ENCODE results near the gene TCAF2. TPM values are rescaled to one million over a fixed set of nuclear protein-coding genes. Genes with fewer than 3 reads are reported as not detected.
"Not testable (repeated sequence)": the region's sequence is repeated elsewhere in the genome, so short reads cannot be mapped to it uniquely, and the experiment has no call there.

The TCAF2 gene
- total RNA-seq = 3.1 TPM
- 3.1 TPM for polyA plus RNA-seq

DNA sequence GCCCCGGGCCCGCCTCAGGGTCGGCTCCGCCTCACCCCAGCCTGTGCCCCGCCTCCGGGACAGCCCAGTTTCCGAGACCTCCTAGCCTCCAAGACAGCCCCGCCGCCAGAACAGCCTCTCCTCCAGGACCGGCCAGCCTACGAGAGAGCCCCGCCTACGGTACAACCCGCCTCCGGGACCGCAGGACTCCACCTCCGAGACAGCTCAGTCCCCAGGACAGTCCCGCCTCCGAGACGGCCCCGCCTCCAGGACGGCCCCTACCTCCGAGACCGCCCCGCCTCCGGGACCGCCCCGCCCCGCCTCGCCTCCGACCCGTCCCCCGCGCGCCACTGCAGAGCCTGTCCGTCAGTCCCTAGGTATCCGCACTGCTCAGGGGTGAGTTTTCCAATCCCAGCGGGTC, at the start of gene TCAF2:
Gene TCAF2, plus strand, starts transcription at position 329 of the 400 bp plus-strand sequence.
- not testable (repeated sequence) for H3K4me1 ChIP-seq (ENCODE audit: insufficient read depth); H3K36me3 ChIP-seq (ENCODE audit: insufficient read depth); H3K27ac ChIP-seq (ENCODE audit: low read depth); H3K4me3 ChIP-seq (ENCODE audit: low read depth, low read length); DNase-seq (ENCODE audit: extremely low spot score)
- WGBS = 1% methylated on average over 11 of the region's 38 CpGs

DNA sequence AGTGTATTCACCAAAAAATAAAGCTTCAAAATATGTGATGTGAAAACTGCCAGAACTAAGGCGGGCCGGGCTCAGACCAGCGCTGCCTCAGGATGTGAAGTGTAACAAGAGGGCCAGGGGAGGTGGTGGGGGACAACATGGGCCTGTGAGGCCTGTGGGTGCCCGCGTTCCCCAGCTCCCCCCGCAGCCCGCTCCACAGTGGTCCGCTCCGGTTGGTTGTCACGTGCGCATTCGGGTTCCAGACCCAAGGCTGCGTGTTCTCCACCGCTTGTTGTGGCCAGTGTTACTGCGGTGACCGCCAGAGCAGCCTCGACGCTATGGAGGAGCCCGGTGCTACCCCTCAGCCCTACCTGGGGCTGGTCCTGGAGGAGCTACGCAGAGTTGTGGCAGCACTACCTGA, 49.3 kb upstream of the TCAF2 start, which contains the start of gene CTAGE15:
Gene CTAGE15, plus strand, starts transcription at position 301 of the 400 bp plus-strand sequence. Its CDS starts 17 bp downstream, at position 318.
- not testable (repeated sequence) for H3K4me3 ChIP-seq (ENCODE audit: low read depth, low read length); H3K27ac ChIP-seq (ENCODE audit: low read depth); DNase-seq (ENCODE audit: extremely low spot score); H3K36me3 ChIP-seq (ENCODE audit: insufficient read depth); H3K4me1 ChIP-seq (ENCODE audit: insufficient read depth)
- WGBS = no CpG with 5 or more reads among the region's 20 CpGs

DNA sequence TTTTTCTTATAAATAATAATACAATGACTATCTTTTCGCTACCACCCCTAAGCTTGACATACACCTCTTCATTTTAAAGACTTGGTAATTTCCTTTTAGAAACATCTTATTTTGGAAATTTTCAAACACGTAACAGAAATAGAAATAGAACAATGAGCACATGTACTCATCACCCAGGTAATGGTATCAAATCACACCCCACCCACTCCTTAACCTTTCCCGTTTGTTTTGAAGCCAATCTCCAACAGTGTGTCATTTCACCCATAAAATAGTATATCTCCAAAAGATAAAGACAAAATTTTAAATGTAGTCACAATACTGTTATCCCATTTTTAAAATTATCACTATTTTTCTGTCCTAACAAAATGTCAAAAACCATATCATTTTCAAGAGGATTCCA, 32.6 kb upstream of the TCAF2 start:
- not testable (repeated sequence) for DNase-seq (ENCODE audit: extremely low spot score); H3K4me1 ChIP-seq (ENCODE audit: insufficient read depth); H3K27ac ChIP-seq (ENCODE audit: low read depth); H3K36me3 ChIP-seq (ENCODE audit: insufficient read depth); H3K4me3 ChIP-seq (ENCODE audit: low read depth, low read length)
- WGBS = 87% methylated on average over 2 of the region's 3 CpGs

DNA sequence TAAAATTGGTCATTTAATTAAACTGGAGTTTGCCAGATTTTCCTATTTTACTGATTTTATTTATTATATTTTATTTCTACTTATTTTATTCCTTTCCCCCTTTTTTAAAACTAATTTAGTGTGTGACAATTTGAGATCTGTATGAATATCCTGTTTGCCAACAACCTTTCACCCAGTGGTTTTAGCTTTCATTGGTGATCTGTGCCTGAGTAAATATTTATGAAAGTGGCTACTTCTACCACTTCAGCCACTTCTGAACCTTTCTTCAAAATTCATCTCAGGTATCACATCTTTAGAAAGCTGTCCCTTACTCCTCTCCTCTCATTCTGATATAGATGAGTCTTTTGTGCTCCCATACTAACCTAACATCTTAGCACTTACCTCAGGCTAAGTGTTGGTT, 30.9 kb upstream of the TCAF2 start:
- DNase-seq (ENCODE audit: extremely low spot score); H3K36me3 ChIP-seq (ENCODE audit: insufficient read depth); H3K27ac ChIP-seq (ENCODE audit: low read depth); H3K4me3 ChIP-seq (ENCODE audit: low read depth, low read length); H3K4me1 ChIP-seq (ENCODE audit: insufficient read depth): not testable (repeated sequence)

DNA sequence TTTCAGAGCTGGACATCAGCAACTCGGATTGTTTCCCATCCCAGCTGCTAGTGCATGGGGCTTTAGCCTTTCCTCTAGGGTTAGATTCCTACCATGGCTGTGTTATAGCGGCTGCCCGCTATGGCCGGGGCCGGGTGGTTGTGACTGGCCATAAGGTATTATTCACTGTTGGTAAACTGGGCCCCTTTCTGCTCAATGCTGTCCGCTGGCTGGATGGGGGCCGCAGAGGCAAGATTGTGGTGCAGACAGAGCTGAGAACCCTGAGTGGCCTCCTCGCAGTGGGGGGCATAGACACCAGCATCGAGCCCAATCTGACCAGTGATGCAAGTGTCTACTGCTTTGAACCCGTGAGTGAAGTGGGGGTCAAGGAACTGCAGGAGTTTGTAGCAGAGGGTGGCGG, 22.7 kb upstream of the TCAF2 start:
- not testable (repeated sequence) for DNase-seq (ENCODE audit: extremely low spot score); H3K27ac ChIP-seq (ENCODE audit: low read depth); H3K4me3 ChIP-seq (ENCODE audit: low read depth, low read length); H3K36me3 ChIP-seq (ENCODE audit: insufficient read depth); H3K4me1 ChIP-seq (ENCODE audit: insufficient read depth)
- 94% methylated on average over 4 of the region's 11 CpGs for WGBS

DNA sequence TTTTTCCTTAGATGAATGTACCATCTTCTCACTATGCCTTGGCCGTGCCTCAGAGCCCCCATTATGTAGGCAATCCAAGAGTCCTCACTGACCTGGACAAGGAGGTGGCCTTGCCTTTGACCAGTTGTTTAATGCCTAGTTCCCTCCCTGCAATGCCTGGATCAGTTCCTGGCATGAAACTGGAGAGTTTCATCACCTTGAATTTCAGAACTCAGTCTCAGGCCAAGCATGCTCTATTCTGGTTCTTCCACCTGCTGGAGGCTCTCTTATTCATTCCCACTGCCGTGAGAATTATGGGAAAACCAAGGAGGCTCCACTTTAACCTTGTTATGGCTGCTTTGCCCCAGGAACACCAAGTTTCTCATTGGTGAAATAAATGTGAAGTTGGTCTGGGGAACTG, 17.2 kb upstream of the TCAF2 start:
- not testable (repeated sequence) for H3K4me1 ChIP-seq (ENCODE audit: insufficient read depth); H3K4me3 ChIP-seq (ENCODE audit: low read depth, low read length); DNase-seq (ENCODE audit: extremely low spot score); H3K36me3 ChIP-seq (ENCODE audit: insufficient read depth); H3K27ac ChIP-seq (ENCODE audit: low read depth)
- WGBS = no CpG with 5 or more reads among the region's 2 CpGs

DNA sequence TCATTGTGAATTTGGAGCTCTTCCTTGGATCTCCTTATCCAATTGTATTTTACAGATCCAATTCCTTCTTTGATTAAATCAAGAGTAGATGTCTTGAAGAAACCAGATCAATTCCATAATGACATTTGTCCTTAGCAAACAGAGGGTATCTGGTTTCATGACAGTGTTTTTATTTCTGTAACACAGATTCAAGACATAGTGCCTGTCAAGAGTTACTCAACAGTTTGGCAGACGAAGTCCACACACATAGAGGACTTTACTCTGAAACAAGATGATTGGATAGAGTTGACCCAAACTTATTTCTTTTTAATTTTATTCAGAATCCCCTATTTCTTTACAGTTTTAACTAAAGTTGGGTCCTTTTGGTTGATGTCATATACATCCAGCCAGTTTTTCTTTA, 14.7 kb upstream of the TCAF2 start:
- DNase-seq (ENCODE audit: extremely low spot score); H3K36me3 ChIP-seq (ENCODE audit: insufficient read depth); H3K27ac ChIP-seq (ENCODE audit: low read depth); H3K4me3 ChIP-seq (ENCODE audit: low read depth, low read length); H3K4me1 ChIP-seq (ENCODE audit: insufficient read depth): not testable (repeated sequence)
- no CpG with 5 or more reads among the region's 1 CpG for WGBS

DNA sequence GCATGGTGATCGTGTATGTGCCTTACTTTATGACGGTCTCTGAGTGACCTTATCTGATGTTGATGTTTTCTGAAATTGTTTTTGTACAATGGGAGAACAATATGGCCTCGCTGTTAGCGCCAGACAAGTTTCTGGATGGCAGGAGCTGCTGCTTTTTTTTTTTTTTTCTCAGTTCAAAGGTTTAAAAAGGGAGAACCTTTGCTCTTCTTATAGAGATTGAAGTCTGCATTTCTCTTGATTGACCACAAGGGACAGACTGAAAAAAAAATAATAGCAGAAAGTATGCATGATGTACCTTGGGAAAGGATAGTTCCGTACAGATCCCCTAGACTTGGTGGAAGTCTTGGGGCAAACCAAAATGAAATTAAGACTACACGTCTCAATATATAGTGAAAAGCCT, 5.2 kb upstream of the TCAF2 start:
- WGBS = 93% methylated on average over 2 of the region's 6 CpGs
- H3K4me1 ChIP-seq (ENCODE audit: insufficient read depth) = not testable (repeated sequence)

DNA sequence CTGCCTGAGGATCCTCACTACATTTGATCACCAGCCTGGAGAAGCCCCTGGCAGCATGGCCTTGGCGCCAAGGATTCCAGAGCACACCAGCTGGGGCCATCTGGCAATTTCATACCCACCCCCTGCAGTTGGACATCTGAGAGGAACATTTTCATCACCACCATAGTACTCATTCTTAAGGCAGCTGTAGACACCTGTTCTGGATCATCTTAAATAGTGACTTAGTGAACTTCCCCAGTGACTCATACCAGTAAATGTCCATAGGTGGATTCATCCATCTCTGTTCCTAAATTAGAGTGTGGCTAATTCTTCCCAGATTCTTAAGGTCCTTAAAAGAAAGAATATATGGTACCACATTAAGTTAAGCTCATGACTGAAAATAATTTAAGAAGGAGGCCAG, 3.6 kb upstream of the TCAF2 start:
- H3K4me1 ChIP-seq (ENCODE audit: insufficient read depth); H3K36me3 ChIP-seq (ENCODE audit: insufficient read depth); DNase-seq (ENCODE audit: extremely low spot score); H3K27ac ChIP-seq (ENCODE audit: low read depth); H3K4me3 ChIP-seq (ENCODE audit: low read depth, low read length): not testable (repeated sequence)
- WGBS = no CpG with 5 or more reads among the region's 1 CpG

More for the DNA sequence above, 5.2 kb upstream of the TCAF2 start:
- DNase-seq (ENCODE audit: extremely low spot score); H3K36me3 ChIP-seq (ENCODE audit: insufficient read depth); H3K27ac ChIP-seq (ENCODE audit: low read depth); H3K4me3 ChIP-seq (ENCODE audit: low read depth, low read length): not testable (repeated sequence)

DNA sequence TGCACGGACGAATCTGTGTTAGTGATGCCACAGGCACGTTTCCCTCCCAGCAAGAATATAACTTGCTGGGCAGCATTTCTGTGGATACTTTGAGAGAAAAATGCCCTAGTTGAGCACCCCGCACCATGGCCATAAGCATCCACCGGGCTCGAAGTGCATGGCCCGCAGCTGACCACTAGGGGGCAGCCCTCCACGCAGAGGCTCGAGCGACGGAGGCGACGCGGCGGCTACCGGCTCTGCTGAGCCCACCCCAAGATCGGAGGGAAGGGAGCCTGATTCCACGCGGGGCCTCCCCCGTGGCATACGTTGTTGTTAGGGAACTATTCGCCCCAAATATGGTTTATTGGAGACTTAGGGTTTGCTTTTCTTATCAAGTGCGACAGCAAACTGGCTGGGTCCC, 716 bp upstream of the TCAF2 start:
- not testable (repeated sequence) for H3K27ac ChIP-seq (ENCODE audit: low read depth); H3K4me1 ChIP-seq (ENCODE audit: insufficient read depth); DNase-seq (ENCODE audit: extremely low spot score); H3K4me3 ChIP-seq (ENCODE audit: low read depth, low read length); H3K36me3 ChIP-seq (ENCODE audit: insufficient read depth)
- no CpG with 5 or more reads among the region's 23 CpGs for WGBS

DNA sequence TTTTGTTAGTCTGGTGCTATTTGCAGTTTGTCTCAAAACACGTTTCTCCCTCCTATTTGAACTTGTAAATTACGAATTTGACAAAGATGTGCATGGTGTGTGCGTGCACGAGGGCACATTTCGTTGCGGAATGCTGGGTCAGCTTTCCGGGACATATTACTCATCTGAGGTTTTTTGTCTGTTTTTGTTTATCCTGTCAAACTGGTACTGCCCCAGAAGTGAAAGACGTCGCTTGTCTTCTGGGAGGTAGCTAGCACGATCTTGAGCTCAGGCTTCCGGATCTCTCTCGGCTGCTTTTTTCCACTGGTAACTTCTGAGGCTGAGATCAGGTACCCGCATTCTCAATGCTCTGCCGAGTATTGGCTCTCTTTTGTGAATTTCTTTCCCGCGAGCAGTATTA, 401 bp downstream of the TCAF2 start:
- H3K4me3 ChIP-seq (ENCODE audit: low read depth, low read length); DNase-seq (ENCODE audit: extremely low spot score); H3K27ac ChIP-seq (ENCODE audit: low read depth); H3K36me3 ChIP-seq (ENCODE audit: insufficient read depth); H3K4me1 ChIP-seq (ENCODE audit: insufficient read depth): not testable (repeated sequence)
- no CpG with 5 or more reads among the region's 16 CpGs for WGBS

DNA sequence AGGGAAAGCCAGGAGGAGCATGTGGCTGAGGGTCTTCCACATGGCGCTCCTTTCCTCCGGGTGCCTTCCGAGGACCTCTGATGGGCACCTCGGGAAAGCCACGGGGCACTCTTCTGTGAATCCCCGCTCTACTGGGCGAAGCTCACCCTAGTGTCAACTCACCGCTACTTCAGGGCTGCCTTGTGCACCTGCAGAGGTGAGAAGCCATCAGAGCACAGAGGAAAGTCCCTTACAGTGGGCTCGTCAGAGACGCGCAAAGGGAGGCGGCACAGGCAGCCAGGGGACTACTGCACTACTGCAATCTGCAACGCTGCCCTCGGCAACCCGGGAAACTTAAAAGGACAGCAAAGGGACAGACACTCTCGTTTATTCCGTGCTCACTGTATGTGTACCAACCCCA, 1.4 kb downstream of the TCAF2 start:
- not testable (repeated sequence) for H3K36me3 ChIP-seq (ENCODE audit: insufficient read depth); DNase-seq (ENCODE audit: extremely low spot score); H3K4me1 ChIP-seq (ENCODE audit: insufficient read depth); H3K27ac ChIP-seq (ENCODE audit: low read depth); H3K4me3 ChIP-seq (ENCODE audit: low read depth, low read length)
- WGBS = no CpG with 5 or more reads among the region's 17 CpGs

DNA sequence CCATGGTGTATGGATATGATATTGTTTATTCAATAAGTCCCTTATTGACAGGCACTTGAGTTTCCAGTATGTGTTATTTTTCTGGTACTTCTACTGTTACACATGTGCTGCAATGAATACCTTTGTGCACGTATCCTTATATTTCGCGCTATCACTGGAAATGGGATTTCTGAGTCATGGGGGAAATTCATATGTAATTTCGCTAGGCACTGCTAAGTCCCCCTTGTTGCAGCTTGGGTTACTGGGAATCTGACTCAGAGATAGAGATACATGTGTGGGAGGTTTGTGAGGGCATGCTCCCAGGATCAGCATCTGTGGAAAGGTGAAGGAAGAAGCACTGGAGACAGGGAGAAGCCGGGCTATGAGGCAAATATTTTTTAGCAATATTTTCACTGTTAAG, 9.9 kb downstream of the TCAF2 start:
- not testable (repeated sequence) for H3K4me3 ChIP-seq (ENCODE audit: low read depth, low read length); H3K27ac ChIP-seq (ENCODE audit: low read depth); H3K4me1 ChIP-seq (ENCODE audit: insufficient read depth); H3K36me3 ChIP-seq (ENCODE audit: insufficient read depth); DNase-seq (ENCODE audit: extremely low spot score)
- WGBS = no CpG with 5 or more reads among the region's 5 CpGs

DNA sequence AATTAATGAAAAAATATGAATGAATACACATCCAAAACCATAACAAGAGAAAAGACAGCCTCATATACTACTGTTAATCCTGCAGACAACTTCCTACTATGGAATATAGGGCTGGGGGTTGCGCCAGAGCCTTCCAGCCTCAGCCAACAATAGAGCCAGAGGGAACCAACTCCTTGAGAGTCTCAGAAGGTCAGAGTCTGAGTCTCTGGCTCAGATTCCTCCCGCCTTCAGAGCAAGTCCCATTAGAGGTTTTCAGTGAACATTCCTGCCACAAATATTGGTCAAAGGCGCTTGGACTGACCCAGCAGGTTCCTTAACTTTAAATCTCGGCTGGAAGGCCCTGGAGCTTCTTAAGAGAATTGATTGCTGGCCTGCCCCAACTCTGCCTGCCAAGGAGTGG, 11.7 kb downstream of the TCAF2 start:
- WGBS = no CpG with 5 or more reads among the region's 4 CpGs
- not testable (repeated sequence) for H3K36me3 ChIP-seq (ENCODE audit: insufficient read depth); H3K27ac ChIP-seq (ENCODE audit: low read depth); DNase-seq (ENCODE audit: extremely low spot score); H3K4me3 ChIP-seq (ENCODE audit: low read depth, low read length); H3K4me1 ChIP-seq (ENCODE audit: insufficient read depth)

DNA sequence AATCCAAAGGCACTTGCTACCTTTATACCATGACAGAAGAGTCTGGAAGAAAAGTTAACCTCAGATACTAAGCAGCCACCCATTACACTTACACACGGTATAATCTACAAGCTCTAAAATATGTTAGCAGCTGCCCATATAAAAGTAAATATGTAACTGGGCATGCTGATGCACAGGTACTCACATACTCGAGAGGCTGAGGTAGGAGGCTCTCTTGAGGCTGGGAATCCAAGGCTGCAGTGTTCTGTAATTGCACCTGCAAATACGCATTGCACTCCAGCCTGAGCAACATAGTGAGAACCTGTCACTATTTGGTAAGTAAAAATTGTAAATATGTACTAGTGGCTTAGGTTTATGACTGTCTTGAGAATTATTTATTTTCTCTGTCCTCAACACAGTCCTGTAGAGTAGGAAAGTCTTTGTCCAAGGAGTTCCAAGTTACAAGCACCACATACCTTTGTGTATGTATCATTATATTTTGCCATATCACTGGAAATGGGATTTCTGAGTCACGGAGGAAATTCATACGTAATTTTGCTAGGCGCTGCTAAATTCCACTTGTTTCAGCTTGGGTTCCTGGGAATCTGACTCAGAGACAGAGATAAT, 12.3 kb downstream of the TCAF2 start:
- not testable (repeated sequence) for H3K27ac ChIP-seq (ENCODE audit: low read depth); H3K36me3 ChIP-seq (ENCODE audit: insufficient read depth); DNase-seq (ENCODE audit: extremely low spot score); H3K4me3 ChIP-seq (ENCODE audit: low read depth, low read length); H3K4me1 ChIP-seq (ENCODE audit: insufficient read depth)
- WGBS = no CpG with 5 or more reads among the region's 6 CpGs

Measured in urinary bladder (tissue), 4 donors.